ENCODE measurements around the gene SLC26A9.

Gene SLC26A9

DNA sequence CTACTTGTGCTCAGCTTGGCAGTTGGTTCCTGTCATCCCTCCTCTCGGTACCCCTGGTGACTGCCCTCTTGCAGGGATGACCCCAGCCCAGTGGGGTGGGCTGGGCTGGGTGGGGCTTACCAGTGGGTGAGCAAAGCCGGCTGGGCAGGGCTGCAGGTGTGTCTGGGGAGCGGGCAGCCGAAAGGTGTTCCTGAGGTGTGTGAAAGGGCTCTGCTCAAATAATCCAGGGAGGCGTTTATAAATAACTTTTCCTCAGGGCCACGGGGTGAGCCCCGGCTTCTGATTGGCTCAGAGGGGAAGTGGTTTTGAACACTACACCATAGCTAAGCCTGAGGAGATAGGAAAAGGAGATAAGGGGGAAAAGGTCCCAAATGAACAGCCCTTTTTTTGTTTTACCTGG is at the start of gene SLC26A9:
Gene SLC26A9, minus strand, starts transcription at position 212 of the 400 bp plus-strand sequence. CDS start 7,636 bp downstream, outside the sequence.
- no peak for DNase-seq (ENCODE audit: low read depth in 2 of 2)

- no peak for DNase-seq (ENCODE audit: low read depth in 2 of 2)
Observed at GRCh38 chr1:205992218-205992882, 49.1 kb upstream of the SLC26A9 start.

GRCh38 chr1:205991237-205991636 is 48.0 kb upstream of the SLC26A9 start:
- no peak for DNase-seq (ENCODE audit: low read depth in 2 of 2)

GRCh38 chr1:205990226-205990625 is 47.0 kb upstream of the SLC26A9 start:
- no peak for DNase-seq (ENCODE audit: low read depth in 2 of 2)

DNA sequence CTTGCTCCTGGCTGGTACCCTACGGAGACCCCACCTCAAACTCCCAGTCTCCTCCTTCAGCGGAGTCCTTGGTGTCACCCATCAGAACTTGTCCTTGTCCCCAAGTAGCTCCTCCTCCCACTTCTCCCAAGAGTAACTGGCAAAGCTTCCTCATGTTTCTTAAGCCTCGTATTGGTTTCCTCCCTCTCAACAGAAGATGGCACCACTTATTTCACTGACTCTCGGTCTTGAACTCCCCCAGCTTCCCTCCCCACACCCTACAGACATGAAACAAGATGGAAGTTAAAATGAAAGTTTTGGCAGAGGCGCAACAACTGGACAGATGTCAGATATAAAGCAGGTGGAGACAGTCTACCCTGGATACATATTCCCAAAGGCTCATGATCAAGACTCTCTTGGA is 46.5 kb upstream of the SLC26A9 start:
- DNase-seq (ENCODE audit: low read depth in 2 of 2), result no peak

GRCh38 chr1:205988585-205988995 is 45.3 kb upstream of the SLC26A9 start:
- DNase-seq (ENCODE audit: low read depth in 2 of 2), result no peak

DNA sequence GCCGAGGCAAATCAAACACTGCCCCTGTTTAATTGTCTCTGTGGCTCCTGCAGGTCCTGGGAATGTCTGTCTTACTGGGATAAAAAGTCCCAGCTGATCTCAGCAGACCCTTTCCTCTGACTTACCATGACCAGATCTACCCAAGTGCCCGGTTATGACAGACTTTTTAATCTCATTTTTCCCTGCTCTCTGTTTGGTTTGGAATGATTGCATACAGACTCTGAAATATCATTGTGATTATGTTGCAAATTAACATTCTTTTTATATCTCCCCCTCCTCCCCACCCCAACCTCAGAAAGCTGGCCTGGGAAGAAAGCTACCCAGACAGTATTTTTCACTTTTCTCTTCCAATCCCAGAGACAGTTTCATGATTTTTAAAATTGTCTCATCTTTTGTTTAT is 43.6 kb upstream of the SLC26A9 start:
- no peak for DNase-seq (ENCODE audit: low read depth in 2 of 2)

- no peak for DNase-seq (ENCODE audit: low read depth in 2 of 2)
Observed at GRCh38 chr1:205986292-205986691, 43.0 kb upstream of the SLC26A9 start.

- DNase-seq (ENCODE audit: low read depth in 2 of 2), result no peak
Observed at GRCh38 chr1:205985330-205986005, 42.2 kb upstream of the SLC26A9 start.

- DNase-seq (ENCODE audit: low read depth in 2 of 2), result peak in 1 of 2 donors; percentile 22
Observed at GRCh38 chr1:205983925-205984725, 40.9 kb upstream of the SLC26A9 start.

DNA sequence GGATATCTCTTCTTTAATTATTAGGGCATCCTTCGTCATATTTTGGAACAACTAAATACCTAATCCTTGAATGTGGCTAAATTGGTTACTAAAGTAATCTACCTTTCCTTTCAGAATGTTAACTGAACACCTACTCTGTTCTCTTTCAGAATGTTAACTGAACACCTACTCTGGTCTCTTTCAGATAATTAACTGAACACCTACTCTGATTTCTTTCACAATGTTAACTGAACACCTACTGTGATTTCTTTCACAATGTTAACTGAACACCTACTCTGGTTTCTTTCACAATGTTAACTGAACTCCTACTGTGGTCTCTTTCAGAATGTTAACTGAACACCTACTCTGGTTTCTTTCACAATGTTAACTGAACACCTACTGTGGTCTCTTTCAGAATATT is 38.0 kb upstream of the SLC26A9 start:
- DNase-seq (ENCODE audit: low read depth in 2 of 2), result no peak

DNA sequence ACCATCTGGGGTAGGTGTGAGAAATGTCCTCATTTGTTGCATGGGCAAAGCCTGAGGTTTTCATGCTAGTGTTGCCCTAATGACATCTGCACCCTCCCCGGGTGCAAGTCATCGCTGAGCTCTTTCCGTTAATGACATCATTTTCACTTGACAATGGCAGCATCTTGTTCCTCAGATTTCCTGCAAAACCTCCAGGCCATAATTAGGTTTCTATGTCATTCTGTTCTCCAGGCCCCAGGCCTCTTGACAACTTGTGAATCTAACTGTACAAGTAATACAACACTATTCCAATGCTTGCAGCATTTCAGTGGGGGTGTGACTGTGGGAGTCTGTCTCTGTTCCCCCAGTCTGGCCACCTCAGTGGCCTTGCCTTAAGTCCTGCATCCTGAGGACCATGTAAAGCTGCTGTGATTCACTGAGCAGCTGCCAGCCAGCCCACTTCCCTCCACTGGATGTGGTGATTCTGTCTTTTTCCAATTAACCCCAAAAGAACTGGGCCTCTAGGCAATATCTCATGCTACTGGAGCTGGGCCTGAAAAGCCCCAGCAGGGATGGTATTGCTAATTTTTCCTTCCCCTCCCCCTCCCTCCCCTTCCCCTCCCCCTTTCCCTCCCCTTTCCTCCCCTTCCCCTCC is 37.1 kb upstream of the SLC26A9 start:
- no peak for DNase-seq (ENCODE audit: low read depth in 2 of 2)

- DNase-seq (ENCODE audit: low read depth in 2 of 2), result no peak
Observed at GRCh38 chr1:205979301-205979700, 36.0 kb upstream of the SLC26A9 start.

DNA sequence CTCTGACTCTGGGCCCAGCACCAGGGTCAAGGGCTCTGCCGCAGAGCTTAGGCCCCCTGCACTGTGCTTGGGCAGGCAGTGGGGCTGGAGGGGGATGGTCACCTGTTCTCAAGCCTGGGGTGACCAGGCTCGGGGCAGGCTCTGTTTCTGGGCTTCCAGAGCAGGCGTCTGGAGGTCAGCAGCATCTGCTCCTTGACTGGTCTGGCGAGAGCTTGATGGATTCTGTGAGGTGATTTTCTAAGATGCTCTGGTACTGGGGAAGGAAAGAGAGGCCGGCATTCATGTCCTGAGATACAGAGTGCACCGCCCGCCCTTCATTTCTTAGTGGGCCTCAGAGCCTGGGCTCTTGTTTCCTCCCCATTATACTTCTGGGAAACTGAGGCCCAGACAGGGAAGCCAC is 35.4 kb upstream of the SLC26A9 start:
- no peak for DNase-seq (ENCODE audit: low read depth in 2 of 2)

DNA sequence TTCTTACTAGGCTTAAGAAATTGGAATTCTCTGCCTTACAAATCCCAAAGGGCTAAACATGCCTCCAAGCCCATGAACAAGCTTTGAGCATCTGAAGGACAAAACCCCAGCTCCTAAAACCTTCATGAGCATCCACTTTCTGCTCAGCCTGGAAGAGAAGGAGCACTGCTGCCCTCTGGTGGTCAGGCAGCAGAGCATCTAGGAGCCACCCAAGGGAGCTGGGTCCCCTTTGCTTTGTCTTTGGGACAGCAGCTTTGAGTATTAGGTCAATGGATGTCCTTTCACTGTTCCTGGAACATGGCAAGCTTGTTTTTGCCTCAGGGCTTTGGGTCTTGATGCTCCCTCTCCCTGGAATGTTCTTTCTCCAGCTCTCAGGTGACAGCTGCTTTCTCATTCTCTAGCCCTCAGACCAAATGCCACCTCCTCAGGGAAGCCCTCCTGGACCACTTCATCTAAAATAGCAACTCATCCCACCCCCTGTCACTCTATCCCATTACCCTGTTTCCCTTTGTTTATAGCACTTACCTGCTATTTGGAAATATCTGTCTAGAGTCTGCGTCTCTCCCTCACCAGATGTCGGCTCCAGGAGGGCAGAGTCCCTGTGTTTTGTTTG is 34.3 kb upstream of the SLC26A9 start:
- peak; percentile 68 to 77 for DNase-seq (ENCODE audit: low read depth in 2 of 2)

DNA sequence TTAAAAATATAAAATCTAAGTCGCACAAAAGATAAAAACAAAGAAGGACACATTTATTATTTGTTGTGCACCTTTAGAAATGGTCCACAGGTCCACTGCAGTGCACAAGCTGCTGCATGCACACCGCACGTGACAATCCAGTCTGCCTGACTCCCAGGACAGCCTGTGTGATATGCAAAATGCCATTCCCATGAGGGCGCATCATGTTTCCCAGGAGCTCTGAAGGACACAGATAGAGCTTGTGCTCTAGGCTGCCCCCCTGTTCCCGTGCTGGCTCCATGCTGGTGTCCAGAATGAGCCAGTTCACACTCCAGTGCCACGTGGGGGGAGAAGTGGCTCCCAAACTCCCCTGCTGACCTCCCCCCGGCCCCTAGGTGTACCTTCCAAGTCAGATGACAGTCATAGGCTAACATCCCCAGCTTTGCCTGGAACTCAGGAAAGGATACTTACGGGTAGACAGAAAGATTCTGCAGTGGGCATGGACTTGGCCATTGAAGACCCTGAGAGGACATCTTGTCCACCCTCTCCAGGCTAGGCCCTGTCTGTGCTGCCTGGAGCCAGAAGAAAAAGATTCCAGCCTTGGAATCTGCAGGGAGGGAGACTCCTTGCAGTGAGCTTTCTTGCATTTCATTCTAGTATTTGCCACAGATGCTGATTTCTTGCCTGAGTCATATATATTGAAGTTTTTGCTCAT is 33.6 kb upstream of the SLC26A9 start:
- DNase-seq (ENCODE audit: low read depth in 2 of 2), result no peak

DNA sequence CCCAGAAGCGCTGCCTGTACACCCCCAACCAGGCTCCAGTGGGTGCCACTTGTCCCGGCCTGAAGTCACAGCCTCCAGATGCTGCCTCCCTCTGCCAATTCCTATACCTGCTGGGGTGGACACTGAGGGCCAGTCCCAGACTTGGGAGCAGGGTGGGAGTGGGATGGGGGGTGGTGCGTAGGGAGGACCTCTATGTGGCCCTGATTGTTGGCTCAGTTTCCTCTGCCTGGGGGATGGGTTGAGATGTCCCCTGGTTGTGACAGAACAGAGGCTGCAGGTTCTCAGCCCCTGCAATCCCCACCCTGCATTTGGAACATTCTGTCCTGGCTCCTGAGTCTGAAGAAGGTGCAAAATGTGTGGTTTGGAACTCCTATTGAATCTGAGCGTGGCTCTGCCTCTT is 32.8 kb upstream of the SLC26A9 start:
- no peak for DNase-seq (ENCODE audit: low read depth in 2 of 2)

- no peak for DNase-seq (ENCODE audit: low read depth in 2 of 2)
Observed at GRCh38 chr1:205975387-205975998, 32.2 kb upstream of the SLC26A9 start.

DNA sequence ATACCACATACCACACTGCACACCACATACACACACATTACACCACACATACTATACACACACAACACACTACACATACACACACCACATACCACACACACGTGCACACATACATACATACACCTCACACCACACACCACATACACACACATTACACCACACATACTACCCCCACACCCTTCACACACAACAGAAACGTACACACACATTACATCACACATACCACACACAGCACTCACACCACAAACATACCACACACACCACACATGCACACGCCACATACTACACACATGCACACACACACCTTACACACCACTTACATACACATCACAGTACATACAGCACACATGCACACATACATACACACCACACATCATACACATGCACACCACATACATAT is 31.5 kb upstream of the SLC26A9 start:
- DNase-seq (ENCODE audit: low read depth in 2 of 2), result no peak

DNA sequence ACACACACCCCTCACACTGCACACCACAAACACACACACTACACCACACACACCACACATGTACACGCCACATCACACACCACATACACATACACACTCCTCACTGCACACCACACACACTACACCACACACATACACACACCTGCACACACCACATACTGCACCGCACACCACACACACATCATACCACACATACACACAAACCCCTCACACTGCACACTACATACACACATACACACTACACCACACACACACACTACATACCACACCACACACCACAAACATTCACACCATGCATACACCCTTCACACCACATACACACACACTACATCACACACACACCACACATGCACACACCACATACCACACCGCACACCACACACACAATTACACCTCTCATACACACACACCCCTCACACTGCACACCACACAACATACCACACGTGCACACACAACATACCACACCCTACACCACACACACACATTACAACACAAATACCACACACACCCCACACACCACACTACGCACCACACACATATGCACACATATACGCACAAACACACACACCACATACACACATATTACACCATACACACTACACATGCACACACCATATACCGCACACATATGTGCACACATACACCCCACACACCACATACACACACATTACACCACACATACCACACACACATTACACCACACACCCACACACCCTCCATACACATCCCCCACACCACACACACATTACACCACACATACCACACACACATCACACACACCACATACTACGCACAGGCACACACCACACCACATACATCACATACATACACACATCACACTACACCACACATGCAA is 30.3 kb upstream of the SLC26A9 start:
- no peak for DNase-seq (ENCODE audit: low read depth in 2 of 2)

Measured in stimulated activated CD4-positive, alpha-beta T cell treated with anti-CD3 and anti-CD28 coated beads, Interleukin-4, amount 100 ng/mL, for 48 hours (primary cell).